Fibroblast of skin of right biceps (primary cell): Measurements from ENCODE around the gene PLK5.
"Not testable (repeated sequence)": the region's sequence is repeated elsewhere in the genome, so short reads cannot be mapped to it uniquely, and the experiment has no call there.

Experiments
- DNase-seq: peaks from one replicate; pipeline ENCODE4 v3.0.0-alpha.2; 2013

Gene PLK5

DNA sequence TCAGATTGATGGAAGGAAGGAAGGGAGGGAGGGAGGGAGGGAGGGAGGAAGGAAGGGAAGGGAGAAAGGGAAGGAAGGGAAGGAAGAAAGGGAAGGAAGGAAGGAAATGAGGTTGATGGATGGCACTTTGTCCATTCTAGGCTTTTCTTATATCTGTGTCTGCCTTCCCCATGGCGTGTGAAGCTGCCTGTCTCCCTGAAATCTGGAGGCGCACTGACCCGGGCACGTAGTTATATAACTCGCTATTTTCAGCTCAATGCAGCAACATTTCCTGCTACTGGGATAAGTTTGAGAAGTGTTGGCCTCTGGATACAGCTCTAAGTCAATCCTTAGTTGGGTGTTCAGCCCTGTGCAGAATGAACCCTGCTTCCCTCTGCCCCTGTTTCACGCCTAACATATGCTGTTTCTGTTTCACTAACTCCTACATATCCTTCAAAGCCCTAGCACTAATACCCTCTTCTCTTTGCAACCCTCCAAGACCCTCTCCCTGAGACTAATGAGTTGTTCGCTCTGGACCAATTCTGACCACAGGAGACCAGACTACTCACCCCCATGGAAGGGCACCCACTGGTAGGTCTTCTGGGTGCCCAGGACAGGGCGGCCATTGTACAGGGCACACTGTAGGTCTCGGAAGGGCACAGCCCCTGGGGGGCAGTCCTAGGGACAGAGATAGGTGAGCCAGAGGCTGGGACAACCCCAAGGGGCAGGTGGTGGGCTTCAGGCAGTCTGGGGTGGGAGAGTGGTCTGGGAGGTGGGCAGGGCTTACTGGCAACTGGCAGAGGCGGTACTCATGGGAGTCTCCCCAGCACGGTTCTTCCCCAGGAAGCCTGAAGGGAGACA lies 14.1 kb upstream of the PLK5 start:
- no peak for DNase-seq

DNA sequence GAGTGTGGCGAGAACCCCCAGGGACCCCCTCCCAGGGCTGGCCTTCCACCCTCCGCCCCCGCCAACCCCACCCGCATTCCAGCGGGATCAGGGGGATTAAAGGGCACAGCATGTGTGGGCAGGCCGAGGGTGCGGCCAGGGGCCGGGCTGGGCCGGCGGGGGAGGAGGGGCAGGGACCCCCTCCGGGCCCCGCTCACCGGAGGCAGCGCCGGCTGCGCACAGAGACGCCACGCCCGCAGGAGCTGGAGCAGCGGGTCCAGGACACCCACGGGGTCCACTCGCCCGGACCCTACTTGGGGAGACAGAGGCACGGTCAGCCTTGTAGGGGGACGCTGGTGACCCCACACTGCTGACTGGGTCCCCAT lies 13.5 kb upstream of the PLK5 start:
- no peak for DNase-seq

DNA sequence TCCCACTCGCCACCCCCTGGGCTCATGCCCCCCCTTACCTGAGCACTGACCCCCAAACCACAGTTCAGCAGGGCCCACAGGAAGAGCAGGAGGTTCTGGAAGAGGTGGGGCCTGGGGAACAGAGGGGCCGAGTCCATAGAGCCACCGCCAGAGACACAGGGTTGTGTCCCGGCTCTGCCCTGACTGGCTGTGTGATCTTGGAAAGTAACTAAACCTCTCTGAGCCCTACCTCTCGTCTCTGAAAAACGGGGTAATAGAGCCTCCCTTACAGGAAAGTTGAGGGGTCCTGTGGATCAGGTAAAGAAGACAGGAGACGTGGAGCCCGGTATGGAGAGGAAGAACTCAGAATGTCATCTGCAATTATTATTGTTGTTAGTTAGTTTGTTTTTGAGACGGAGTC lies 13.1 kb upstream of the PLK5 start:
- DNase-seq: no peak

DNA sequence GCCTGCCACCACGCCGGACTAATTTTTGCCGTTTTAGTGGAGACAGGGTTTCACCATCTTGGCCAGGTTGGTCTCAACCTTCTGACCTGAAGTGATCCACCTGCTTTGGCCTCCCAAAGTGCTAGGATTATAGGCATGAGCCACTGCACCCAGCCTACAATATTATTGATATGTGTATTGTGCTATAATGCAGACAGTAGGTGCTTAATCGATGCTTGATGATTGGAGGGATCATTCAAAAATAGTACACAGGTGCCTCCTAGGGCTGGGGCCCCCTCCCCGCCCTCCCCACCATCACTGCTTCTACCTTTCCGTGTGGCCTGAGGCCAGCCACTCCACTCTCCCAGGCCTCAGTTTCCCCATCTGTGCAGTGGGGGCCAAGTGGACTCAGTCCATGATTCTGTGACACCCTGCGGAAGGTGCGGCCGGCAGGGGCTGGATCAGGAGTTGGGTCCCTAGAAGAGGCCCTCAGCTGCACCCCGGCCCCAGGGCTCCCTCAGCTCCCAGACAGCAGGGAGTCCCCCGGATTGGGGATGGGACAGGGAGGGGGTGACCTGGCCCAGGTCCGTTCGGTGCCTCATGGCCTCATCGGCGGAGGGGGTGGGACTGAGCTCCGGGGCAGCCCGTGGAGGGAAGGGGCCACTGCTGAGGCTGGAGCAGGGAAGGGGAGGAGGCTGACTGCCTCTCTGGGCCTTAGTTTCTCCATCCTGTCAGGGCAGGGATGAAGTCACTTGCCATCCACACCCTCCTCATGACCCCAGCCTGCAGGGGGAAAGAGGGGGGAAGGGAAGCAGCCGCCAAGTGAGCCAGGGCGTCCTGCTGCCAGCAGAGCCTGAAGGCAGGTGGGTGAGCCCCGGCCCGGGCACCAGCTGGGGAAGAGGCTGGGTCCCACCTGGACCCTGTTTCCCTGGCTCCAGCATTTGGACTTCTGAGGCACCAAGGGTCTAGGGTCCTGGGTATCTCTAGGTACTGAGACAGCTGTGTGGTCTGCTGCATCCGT lies 12.3 kb upstream of the PLK5 start:
- DNase-seq: no peak

DNA sequence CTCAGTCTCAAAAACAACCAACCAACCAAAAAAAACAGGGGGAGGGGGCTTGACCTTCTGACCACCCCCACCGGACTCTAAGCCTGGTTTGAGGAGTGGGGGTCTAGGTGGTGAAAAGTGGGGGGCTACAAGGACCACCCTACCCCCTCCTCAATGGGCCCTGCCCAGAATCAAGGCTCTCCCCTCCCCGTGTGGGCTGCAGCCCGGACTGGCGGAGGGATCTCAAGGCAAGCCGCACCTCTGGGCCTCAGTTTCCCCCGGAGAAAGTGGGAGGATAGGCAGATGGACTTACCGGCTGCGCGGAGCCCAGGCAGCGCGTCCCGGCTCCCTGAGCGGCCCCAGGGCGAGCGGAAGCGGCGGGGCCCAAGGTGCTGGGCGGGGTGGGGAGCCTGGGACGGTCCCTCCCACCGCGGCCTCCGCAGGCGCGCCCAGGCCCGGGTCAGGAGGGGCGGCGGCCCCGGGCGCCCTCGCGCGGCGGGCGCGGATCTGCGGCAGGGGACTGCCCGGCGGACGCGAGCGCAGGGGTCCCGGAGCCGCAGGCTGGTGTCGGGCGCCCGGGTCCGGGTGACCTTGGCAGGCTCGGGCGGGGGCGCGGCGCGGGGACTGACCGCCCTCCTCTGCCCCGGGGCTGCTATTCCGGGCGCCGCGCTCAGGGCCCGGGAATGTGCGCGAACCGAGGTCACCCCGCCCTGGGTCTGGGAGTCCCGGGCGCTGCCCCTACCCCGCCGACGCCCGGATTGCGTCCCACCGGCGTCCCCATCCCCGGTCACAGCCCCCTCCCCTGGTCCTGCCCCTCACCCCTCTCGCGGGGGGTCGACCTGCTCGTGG lies 11.0 kb upstream of the PLK5 start, which contains the start of gene ADAMTSL5:
Gene ADAMTSL5 (minus strand): TSS at position 349 of the 828 bp plus-strand sequence. CDS start 2,076 bp downstream, outside the sequence.
- peak; percentile 70 for DNase-seq

DNA sequence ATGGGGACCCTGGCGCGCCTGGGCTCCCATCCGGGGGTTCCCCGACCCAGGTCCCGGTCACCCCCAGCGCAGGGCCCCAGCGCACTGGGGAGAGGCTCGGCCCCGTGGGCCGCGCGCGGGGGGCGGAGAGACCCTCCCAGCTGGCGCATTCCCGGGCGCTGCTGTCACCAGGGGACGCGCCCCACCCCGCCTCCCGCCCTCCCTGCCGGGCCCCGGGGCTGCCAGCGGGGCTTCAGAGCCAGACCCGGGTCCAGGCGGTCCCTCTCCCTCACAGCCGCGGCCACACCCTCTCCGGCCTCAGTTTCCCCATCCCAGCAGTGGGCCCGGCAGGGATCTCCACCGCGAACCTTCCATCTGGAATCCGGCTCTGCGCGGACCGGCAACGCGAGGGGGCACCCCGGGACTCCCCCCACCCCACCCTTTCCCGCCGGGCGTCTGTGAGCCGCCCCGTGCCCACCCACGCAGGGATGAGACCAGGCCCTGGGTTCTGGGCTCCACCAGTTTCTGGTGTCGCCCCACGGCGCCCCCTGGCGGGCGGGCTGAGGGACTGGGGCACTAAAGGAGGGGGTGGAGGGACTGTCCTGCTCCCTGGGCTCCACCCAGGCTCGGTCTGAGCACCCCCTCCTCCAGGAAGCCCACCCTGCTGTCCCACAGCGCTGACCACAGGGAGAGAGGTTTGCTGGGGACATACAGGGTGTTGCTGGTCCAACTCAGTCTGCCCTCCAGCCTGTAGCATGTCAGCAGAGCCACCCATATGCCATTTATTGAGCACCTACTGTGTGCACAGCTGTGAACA lies 10.2 kb upstream of the PLK5 start:
- DNase-seq: peak; percentile 63

DNA sequence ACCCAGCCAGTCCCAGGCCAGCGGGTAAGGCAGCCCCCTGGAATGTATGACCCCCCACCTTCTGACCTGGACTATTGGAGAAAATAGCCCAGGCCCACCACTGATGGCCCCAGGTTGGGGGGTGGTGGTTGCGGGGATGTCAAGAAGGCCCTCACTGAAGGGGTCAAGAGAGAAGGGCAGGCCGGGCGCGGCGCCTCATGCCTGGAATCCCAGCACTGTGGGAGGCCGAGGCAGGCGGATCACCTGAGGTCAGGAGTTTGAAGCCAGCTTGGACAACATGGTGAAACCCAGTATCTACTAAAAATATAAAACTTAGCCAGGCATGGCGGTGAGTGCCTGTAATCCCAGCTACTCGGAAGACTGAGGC lies 9.6 kb upstream of the PLK5 start:
- no peak for DNase-seq

DNA sequence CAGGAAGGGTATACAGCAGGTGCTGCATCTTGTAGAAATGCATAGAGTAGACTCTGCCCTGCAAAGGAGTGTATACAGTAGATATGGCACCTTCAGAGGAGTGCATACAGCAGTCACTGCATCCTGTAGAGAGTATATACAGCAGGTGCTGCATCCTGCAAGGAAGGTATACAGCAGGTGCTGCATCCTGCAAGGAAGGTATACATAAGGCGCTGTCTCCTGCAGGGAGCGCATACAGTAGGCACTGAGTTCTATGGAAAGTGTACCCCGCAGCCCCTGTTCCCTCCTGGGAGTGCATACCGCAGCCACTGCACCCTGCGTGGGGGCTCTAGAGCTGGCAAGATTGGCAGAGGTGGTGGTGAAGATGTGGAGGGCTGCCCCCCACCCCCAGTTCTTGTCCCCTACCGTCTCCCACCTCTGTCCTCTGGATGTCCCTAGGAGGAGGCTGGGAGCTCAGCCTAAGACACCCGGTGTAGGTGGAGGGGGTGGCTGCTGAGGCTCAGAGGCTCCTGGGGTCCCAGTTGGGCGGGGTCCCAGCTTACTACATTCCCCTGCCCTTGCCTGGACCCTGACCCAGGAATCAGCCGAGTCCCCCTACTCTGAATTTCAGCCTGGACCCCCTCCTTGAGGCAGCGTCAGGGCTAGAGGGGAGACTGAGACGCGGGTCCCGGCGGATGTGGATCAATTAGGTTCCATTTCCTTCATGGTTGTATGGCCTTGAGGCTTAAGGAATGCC lies 8.7 kb upstream of the PLK5 start:
- no peak for DNase-seq

DNA sequence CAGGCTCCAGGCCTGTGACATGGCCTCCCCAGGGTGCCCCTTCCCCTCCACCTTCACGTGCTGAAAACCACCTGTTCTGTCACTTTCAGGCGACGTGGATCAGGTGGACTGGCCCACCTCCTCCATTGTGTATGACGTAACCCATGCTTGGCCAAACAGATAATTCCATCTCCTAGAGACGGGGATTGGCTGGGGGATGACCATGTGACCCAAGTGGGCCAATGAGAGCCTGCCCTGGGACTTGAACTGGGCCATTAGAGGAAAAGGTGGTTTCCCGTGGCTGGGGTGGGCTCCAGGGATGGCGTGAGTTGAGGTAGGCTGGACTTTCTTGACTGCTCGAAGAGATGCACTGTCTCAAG lies 7.5 kb upstream of the PLK5 start:
- DNase-seq: no peak

DNA sequence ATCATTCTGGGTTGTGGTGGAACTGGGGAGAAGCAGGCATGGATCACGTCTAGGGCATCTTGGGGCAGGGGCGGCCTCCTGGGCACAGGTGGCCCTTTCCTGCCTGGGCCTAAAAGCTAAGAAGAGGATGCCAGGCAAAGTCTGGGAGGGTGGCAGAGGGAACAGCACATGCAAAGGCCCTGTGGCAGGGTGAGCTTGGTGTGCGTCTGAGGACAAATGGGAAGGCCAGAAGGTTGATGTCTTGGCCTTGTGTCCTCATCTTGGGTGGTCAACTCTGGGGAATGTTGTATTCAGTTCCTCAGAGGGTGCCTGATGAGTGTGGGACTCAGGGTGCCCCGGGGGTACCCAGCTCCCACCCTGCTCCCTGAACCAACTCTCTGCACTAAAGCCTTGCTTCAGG lies 5.4 kb upstream of the PLK5 start:
- DNase-seq: no peak

DNA sequence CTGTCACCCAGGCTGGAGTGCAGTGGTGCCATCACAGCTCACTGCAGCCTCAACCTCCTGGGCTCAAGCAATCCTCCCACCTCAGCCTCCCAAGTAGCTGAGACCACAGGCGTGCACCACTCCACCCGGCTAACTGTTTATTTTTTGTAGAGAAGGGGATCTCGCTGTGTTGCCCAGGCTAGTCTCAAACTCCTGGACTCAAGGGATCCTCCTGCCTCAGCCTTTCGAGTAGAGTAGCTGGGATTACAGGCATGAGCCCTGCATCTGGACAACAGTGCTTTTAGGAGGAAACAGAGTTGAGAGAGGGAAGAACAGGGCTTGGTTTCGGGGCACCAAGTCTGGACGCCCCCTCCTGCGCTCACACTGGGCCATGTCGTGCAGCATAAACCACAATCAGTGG lies 4.1 kb upstream of the PLK5 start:
- not testable (repeated sequence) for DNase-seq

DNA sequence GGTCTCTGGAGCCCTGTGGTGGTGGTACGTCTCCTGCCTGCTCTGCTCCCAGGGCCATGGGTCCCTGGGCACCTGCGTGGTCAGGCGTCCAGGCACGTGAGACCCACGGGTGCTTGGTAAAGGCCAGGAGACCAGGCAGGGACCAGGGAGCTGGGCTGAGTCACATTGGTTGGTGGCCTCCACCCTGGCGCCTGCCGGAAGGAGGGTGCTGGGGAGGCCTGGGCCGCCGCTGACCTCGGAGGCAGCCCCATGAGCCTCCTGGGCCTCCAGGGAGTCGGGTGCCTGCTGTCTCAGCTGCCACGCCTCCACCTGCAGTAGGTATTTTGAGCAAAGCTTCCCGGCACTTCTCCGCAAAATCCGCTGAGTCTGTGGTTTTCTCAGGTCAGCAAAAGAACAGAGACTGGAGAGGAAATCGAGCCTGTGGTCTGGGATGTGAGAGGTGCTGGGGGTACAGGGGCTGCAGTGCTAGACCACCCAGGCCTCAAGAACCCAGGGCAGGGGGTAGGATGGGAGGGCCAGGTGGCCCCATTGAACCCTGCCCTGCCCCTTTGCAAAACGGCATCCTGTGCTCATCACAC lies 3.6 kb upstream of the PLK5 start:
- DNase-seq: no peak

DNA sequence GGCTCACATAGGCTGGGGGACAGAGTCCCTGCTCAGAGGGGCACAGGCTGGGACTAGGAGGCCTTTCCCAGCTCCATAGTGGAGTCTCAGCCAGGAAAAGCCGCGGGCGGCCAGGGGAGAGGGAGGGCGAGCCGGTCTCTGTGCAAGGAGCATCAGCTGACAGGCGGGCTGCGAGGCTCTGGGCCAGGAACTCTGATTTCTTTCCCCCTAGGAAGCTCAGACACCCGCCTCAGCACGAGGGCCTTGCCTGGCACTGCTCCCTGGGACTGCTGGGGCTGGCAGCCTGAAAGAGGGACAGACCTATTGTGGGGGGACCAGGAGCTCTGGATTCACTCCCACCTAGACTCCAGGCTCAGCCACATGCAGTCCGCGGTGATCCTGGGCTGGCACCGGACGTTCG lies 2.2 kb upstream of the PLK5 start:
- no peak for DNase-seq

DNA sequence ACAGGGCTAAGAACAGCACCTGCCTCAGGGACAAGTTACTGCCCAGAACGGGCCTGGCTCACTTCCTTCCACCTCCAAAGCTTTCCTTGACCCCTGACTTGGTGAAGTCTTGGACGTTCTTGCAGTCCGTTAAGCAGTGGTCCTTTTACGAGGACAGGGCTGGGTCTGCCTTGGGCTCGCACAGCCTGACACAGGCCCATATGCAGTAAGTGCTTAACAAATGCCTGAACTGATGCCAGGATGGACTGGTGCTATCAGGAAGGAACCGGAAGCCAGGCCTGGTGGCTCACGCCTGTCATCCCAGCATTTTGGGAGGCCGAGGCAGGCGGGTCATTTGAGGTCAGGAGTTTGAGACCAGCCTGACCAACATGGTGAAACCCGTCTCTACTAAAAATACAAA lies 1.8 kb upstream of the PLK5 start:
- no peak for DNase-seq

DNA sequence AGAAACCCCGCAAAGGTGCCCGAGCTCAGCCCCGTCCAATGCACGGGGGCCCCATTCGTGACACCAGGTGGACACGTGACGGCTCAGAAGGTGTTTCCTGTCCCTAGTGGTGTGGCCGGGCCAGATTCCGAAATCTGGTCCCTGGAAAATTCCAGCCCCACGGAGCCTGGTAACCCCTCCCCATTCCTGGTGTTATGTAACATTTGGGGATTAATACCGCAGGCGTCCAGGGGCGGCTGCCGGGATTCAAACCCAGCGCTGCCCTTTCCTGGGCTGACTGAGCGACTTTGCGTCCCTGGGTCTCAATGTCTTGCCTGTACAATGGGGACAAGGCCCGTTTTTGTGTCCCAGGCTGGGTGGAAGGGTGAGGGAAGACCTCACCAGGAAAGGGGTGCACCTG lies 1.0 kb upstream of the PLK5 start:
- no peak for DNase-seq

DNA sequence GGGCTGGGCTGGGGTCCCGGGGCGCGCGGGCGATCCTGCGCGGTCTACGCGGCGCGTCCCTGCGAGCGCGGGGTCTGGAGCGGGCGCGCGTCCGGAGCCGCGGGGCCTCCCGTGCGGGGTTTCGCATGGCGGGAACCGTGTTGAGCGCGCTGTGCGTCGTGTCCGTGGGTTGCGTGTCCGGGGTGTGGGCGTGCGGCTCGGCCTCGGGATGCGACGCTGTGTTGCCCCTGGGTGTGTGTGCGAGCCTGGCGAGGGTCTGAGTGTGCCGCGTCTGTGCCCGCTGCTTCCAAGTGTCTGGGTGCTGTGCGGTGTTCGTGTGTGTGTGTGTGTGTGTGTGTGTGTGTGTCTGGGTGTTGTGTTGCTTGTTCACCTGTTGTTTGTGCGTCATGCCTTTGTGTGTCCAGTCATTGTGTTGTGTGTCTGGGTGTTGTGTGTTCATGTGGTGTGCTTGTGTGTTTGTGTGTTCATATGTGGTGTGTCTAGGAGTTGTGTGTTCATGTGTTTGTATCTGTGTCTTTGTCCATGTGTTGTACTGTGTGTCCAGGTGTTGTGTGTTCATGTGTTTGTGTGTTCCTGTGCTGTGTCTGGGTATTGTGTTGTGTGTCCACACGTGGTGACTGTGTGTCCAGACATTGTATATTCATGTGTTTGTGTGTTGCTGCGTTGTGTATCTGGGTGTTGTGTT lies 552 bp downstream of the PLK5 start:
- no peak for DNase-seq

DNA sequence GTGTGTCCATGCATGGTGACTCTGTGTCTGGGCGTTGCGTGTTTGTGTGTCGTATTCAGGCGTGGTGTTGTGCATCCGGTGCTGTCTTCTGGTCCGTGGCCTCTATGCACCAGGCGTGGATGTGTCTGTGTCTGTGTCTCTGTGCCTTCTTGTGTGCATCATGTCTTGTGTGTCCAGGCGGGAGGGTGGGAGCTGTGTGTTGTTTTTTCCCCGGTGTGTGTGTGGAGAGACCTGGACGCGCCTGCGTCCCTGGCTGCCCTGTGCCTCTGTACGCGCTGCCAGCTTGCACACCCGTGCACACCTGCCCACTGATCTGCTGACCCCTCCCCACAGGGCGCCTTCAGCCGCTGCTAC lies 1.1 kb downstream of the PLK5 start:
- no peak for DNase-seq

DNA sequence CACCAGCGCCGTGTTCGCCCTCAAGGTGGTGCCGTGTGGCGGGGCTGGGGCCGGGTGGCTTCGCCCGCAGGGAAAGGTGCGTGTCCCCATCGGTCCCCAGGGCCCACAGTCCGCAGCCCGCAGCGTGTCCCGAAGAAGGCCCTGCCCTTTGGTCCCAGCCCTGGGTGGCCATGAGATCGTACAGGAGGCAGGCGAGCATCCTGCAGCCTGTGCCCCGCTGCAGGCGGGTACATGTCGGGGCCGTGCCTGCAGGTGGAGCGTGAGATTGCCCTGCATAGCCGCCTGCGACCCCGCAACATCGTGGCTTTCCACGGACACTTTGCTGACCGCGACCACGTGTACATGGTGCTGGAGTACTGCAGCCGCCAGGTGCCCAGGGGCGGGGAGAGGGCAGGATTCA lies 1.5 kb downstream of the PLK5 start:
- no peak for DNase-seq

DNA sequence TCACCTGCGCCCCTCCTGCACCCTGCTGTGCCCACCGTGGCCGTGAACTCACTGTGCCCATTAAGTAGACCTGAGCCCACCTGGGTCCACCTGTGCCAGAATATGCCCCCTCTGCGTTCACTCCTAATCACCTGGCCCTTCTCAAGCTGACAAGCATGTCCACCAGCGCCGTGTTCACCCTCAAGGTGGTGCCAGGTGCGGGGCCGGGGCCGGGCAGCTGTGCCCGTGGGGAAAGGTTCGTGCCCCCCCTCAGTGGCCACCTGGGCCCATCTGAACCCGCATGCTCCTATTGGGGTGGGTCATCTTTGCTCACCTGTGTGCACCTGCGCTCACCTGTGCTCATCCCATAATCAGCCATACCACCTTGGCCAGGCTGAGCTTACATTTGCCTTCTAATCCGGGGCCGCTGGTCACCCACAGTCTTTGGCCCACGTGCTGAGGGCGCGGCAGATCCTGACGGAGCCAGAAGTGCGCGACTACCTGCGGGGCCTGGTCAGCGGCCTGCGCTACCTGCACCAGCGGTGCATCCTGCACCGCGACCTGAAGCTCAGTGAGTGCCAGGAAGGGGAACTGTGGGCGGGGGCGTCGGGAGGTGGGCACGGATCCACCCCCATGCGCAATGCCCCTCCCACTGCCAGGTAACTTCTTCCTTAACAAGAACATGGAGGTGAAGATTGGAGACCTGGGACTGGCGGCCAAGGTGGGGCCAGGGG lies 2.3 kb downstream of the PLK5 start:
- DNase-seq: no peak
